Measurements from ENCODE around the gene SVBP. TPM values are rescaled to one million over a fixed set of nuclear protein-coding genes. Genes with fewer than 3 reads are reported as not detected.

Gene SVBP
- total and polyA plus RNA-seq, 3 experiments from 2014 or later: 12.6 to 38.4 (median 16.4) TPM

GRCh38 chr1:42766741-42767509, 50.3 kb downstream of the SVBP start, which contains the start of the genes C1orf50 and P3H1:
C1orf50 (plus strand) TSS chr1:42767249; CDS start chr1:42767312, 63 bp downstream.
P3H1 (minus strand) TSS chr1:42767028; CDS start chr1:42766971, 57 bp downstream.
- Mint-ChIP-seq H3K4me3 (no peak within 1 kb of the TSS), H3K27ac (peak within 1 kb of the TSS; percentile 64 to 97 (median 94)), H3K36me3 (peaks cover 0 to 30% (median 5%) of the 10 kb centered on the region in 3 donors), H3K9me3 (no peaks in the 10 kb centered on the region), H3K27me3 (no peaks in the 10 kb centered on the region), H3K4me1 (peaks cover 24 to 43% (median 36%) of the 10 kb centered on the region in 3 donors)
- Histone ChIP-seq H3K36me3 (ENCODE audit: insufficient read depth, low read length) (no peaks in the 10 kb centered on the region), H3K4me1 (ENCODE audit: insufficient read depth, low read length) (peaks cover 37% of the 10 kb centered on the region), H3K27me3 (ENCODE audit: insufficient read depth, low read length, poor library complexity, severe bottlenecking) (no peaks in the 10 kb centered on the region), H3K27ac (ENCODE audit: low read depth, low read length) (peak within 1 kb of the TSS; percentile 90), H3K9me3 (ENCODE audit: low read length) (no peaks in the 10 kb centered on the region), H3K4me3 (ENCODE audit: low read length) (peak within 1 kb of the TSS; percentile 83)
- ChIA-PET POLR2A (interaction anchor here (0.6 to 2.8 kb wide), 18 partner anchors 17 to 1180 kb away, joined by 3 to 45 read pairs (median 4); partner anchors contain the start of genes CCDC30, ERMAP, IPO13 and PPIH), CTCF (interaction anchor here (0.6 to 3.1 kb wide), 15 partner anchors 9 to 429 kb away, joined by 3 to 17 read pairs (median 5); partner anchors contain the start of genes PPIH and ZNF691)
- peak; percentile 100 for DNase-seq

- Histone ChIP-seq H3K36me3 (ENCODE audit: insufficient read depth, low read length) (no peaks in the 10 kb centered on the region), H3K27me3 (ENCODE audit: insufficient read depth, low read length, poor library complexity, severe bottlenecking) (no peaks in the 10 kb centered on the region), H3K4me3 (ENCODE audit: low read length) (peak overlapping the region; percentile 73), H3K9me3 (ENCODE audit: low read length) (no peaks in the 10 kb centered on the region), H3K4me1 (ENCODE audit: insufficient read depth, low read length) (peaks cover 36% of the 10 kb centered on the region), H3K27ac (ENCODE audit: low read depth, low read length) (peak overlapping the region; percentile 80)
- Mint-ChIP-seq H3K4me3 (no peak overlapping the region), H3K27me3 (no peaks in the 10 kb centered on the region), H3K36me3 (peaks cover 0 to 35% (median 5%) of the 10 kb centered on the region in 3 donors), H3K4me1 (peaks cover 23 to 42% (median 33%) of the 10 kb centered on the region in 3 donors), H3K27ac (peak overlapping the region in 2 of 8 donors; percentile 78 to 88), H3K9me3 (no peaks in the 10 kb centered on the region)
- DNase-seq: peak in 4 of 5 donors; percentile 6 to 60 (median 18)
- POLR2A ChIA-PET: interaction anchor here (0.6 to 2.8 kb wide), 18 partner anchors 18 to 1181 kb away, joined by 3 to 45 read pairs (median 4); partner anchors contain the start of genes CCDC30, ERMAP, IPO13 and PPIH
- CTCF ChIA-PET: interaction anchor here (0.6 to 3.1 kb wide), 16 partner anchors 8 to 428 kb away, joined by 3 to 17 read pairs (median 4); partner anchors contain the start of genes PPIH and ZNF691
Observed at GRCh38 chr1:42765832-42766740, 51.1 kb downstream of the SVBP start.

DNA sequence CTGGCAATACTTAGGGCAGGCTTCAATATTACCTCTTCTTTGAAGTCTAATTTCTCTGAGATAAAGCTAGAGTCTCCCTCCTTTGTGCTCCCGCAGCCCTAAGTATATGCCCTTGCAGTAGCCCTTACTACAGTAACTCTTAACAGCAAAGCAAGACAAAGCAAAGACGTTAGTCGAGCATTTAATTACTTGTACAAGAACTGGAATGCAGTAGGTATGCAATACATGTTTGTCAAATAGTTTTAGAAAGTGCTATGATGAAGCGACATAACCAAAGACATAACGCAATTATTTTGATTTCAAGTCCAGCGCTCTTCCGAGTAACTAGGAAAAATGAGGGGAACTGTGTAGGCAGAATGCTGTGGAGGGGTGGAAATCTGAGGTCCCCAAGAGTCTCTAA, 51.9 kb downstream of the SVBP start:
- H3K9me3 Mint-ChIP-seq: no peaks in the 10 kb centered on the region
- Histone ChIP-seq H3K36me3 (ENCODE audit: insufficient read depth, low read length) (no peaks in the 10 kb centered on the region), H3K4me1 (ENCODE audit: insufficient read depth, low read length) (peaks cover 31% of the 10 kb centered on the region), H3K9me3 (ENCODE audit: low read length) (no peaks in the 10 kb centered on the region), H3K27ac (ENCODE audit: low read depth, low read length) (peak overlapping the region; percentile 80), H3K4me3 (ENCODE audit: low read length) (peak overlapping the region; percentile 73), H3K27me3 (ENCODE audit: insufficient read depth, low read length, poor library complexity, severe bottlenecking) (no peaks in the 10 kb centered on the region)
- H3K4me3 Mint-ChIP-seq: no peak overlapping the region
- no peak for DNase-seq
- H3K4me1 Mint-ChIP-seq: peaks cover 18 to 35% (median 26%) of the 10 kb centered on the region in 3 donors
- POLR2A ChIA-PET: interaction anchor here (1.7 to 2.8 kb wide), 3 partner anchors 82 to 308 kb away, joined by 7 to 45 read pairs (median 12); partner anchors contain the start of genes PPIH and YBX1
- no peak overlapping the region for H3K27ac Mint-ChIP-seq
- CTCF ChIA-PET: interaction anchor here (1.2 to 3.1 kb wide), 4 partner anchors 8 to 103 kb away, joined by 3 to 17 read pairs (median 9); no protein-coding TSS in a partner anchor
- no peaks in the 10 kb centered on the region for H3K27me3 Mint-ChIP-seq
- H3K36me3 Mint-ChIP-seq: peaks cover 0 to 30% (median 4%) of the 10 kb centered on the region in 3 donors

DNA sequence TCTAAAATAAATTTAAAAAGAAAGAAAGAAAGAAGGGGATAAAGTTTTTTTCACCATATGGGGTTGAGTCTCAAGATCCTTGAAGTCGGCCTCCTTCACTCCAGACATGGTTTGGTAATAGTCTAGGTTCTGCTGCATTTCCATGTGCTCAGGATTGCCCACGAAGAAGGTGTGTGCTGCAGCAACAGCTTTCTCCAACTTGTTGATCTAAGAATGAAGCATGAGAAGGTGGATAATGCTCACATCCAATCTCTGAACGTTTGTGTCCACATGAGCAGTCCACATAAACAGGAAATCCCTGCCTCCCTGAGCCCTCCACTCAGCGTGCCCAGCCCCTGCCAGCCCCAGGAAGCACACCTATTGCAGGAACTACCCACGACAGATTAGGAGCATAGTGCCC, 54.9 kb downstream of the SVBP start:
- H3K27ac ChIP-seq (ENCODE audit: low read depth, low read length): no peak overlapping the region
- H3K9me3 Mint-ChIP-seq: no peaks in the 10 kb centered on the region
- peaks cover 0 to 8% (median 4%) of the 10 kb centered on the region in 3 donors for H3K4me1 Mint-ChIP-seq
- H3K4me3 ChIP-seq (ENCODE audit: low read length): no peak overlapping the region
- ChIA-PET CTCF (interaction anchor here (0.6 to 1.1 kb wide), 2 partner anchors 84 to 219 kb away, joined by 3 read pairs; partner anchors contain the start of gene ZNF691), POLR2A (no interaction called here)
- H3K9me3 ChIP-seq (ENCODE audit: low read length): no peaks in the 10 kb centered on the region
- H3K36me3 Mint-ChIP-seq: peaks cover 0 to 43% (median 10%) of the 10 kb centered on the region in 3 donors
- DNase-seq: no peak
- peaks cover 15% of the 10 kb centered on the region for H3K4me1 ChIP-seq (ENCODE audit: insufficient read depth, low read length)
- H3K36me3 ChIP-seq (ENCODE audit: insufficient read depth, low read length): peaks cover 19% of the 10 kb centered on the region
- H3K27me3 Mint-ChIP-seq: no peaks in the 10 kb centered on the region
- no peaks in the 10 kb centered on the region for H3K27me3 ChIP-seq (ENCODE audit: insufficient read depth, low read length, poor library complexity, severe bottlenecking)
- H3K27ac Mint-ChIP-seq: peak overlapping the region in 1 of 8 donors; percentile 51
- H3K4me3 Mint-ChIP-seq: peak overlapping the region in 1 of 7 donors; percentile 24

DNA sequence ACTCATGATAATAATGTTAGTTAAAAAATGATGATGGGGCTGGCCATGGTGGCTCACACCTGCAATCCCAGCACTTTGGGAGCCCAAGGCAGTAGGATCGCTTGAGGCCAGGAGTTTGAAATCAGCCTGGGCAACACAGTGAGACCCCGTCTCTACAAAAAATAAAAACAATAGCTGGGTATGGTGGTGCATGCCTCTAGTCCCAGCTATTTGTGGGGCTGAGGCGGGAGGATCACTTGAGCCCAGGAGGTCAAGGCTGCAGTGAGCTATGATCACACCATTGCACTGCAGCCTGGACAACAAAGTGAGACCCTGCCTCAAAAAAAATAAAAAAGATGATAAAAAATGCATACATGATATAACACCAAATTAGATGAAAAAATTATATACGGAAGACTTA, 55.6 kb downstream of the SVBP start:
- Histone ChIP-seq H3K4me3 (ENCODE audit: low read length) (no peak overlapping the region), H3K27ac (ENCODE audit: low read depth, low read length) (no peak overlapping the region), H3K4me1 (ENCODE audit: insufficient read depth, low read length) (peaks cover 15% of the 10 kb centered on the region), H3K27me3 (ENCODE audit: insufficient read depth, low read length, poor library complexity, severe bottlenecking) (no peaks in the 10 kb centered on the region), H3K9me3 (ENCODE audit: low read length) (no peaks in the 10 kb centered on the region), H3K36me3 (ENCODE audit: insufficient read depth, low read length) (peaks cover 23% of the 10 kb centered on the region)
- no peaks in the 10 kb centered on the region for H3K9me3 Mint-ChIP-seq
- DNase-seq: no peak
- H3K27me3 Mint-ChIP-seq: no peaks in the 10 kb centered on the region
- H3K36me3 Mint-ChIP-seq: peaks cover 6 to 45% (median 13%) of the 10 kb centered on the region in 3 donors
- H3K4me3 Mint-ChIP-seq: no peak overlapping the region
- ChIA-PET POLR2A (no interaction called here), CTCF (no interaction called here)
- H3K27ac Mint-ChIP-seq: peak overlapping the region in 1 of 8 donors; percentile 63
- H3K4me1 Mint-ChIP-seq: peaks cover 4 to 7% (median 5%) of the 10 kb centered on the region in 3 donors

- CTCF ChIA-PET: interaction anchor here (0.6 to 3.0 kb wide), 3 partner anchors 7 to 315 kb away, joined by 3 to 17 read pairs (median 5); partner anchors contain the start of genes C1orf50 and P3H1
- H3K4me1 Mint-ChIP-seq: peaks cover 4 to 5% (median 5%) of the 10 kb centered on the region in 3 donors
- no peak overlapping the region for H3K27ac ChIP-seq (ENCODE audit: low read depth, low read length)
Observed at GRCh38 chr1:42759114-42759513, 58.1 kb downstream of the SVBP start.

GRCh38 chr1:42758641-42759040, 58.6 kb downstream of the SVBP start:
- H3K4me3 ChIP-seq (ENCODE audit: low read length): no peak overlapping the region
- H3K9me3 ChIP-seq (ENCODE audit: low read length): no peaks in the 10 kb centered on the region
- H3K27ac Mint-ChIP-seq: peak overlapping the region in 1 of 8 donors; percentile 33
- H3K27me3 ChIP-seq (ENCODE audit: insufficient read depth, low read length, poor library complexity, severe bottlenecking): no peaks in the 10 kb centered on the region
- H3K4me3 Mint-ChIP-seq: no peak overlapping the region
- H3K27me3 Mint-ChIP-seq: no peaks in the 10 kb centered on the region
- H3K27ac ChIP-seq (ENCODE audit: low read depth, low read length): no peak overlapping the region
- peaks cover 4 to 5% (median 4%) of the 10 kb centered on the region in 3 donors for H3K4me1 Mint-ChIP-seq
- no peak for DNase-seq
- POLR2A ChIA-PET: no interaction called here
- peaks cover 9 to 72% (median 29%) of the 10 kb centered on the region in 3 donors for H3K36me3 Mint-ChIP-seq
- H3K4me1 ChIP-seq (ENCODE audit: insufficient read depth, low read length): no peaks in the 10 kb centered on the region
- no peaks in the 10 kb centered on the region for H3K9me3 Mint-ChIP-seq
- CTCF ChIA-PET: interaction anchor here (0.6 to 3.0 kb wide), 3 partner anchors 8 to 315 kb away, joined by 3 to 17 read pairs (median 5); partner anchors contain the start of genes C1orf50 and P3H1
- H3K36me3 ChIP-seq (ENCODE audit: insufficient read depth, low read length): peaks cover 37% of the 10 kb centered on the region

More at GRCh38 chr1:42759114-42759513, 58.1 kb downstream of the SVBP start:
- H3K4me1 ChIP-seq (ENCODE audit: insufficient read depth, low read length): no peaks in the 10 kb centered on the region
- H3K36me3 ChIP-seq (ENCODE audit: insufficient read depth, low read length): peaks cover 37% of the 10 kb centered on the region
- H3K9me3 ChIP-seq (ENCODE audit: low read length): no peaks in the 10 kb centered on the region
- Mint-ChIP-seq H3K36me3 (peaks cover 7 to 67% (median 26%) of the 10 kb centered on the region in 3 donors), H3K9me3 (no peaks in the 10 kb centered on the region), H3K27me3 (no peaks in the 10 kb centered on the region), H3K27ac (no peak overlapping the region), H3K4me3 (no peak overlapping the region)
- H3K27me3 ChIP-seq (ENCODE audit: insufficient read depth, low read length, poor library complexity, severe bottlenecking): no peaks in the 10 kb centered on the region
- no peak overlapping the region for H3K4me3 ChIP-seq (ENCODE audit: low read length)
- POLR2A ChIA-PET: no interaction called here
- DNase-seq: no peak
